PC-3 (cell line): ENCODE measurements around the gene CCDC69. TPM values are rescaled to one million over a fixed set of nuclear protein-coding genes. Genes with fewer than 3 reads are reported as not detected.
A peak's percentile ranks its signal among the peaks of the same experiment; 100 is the strongest.

Source experiments
- ATAC-seq: fragments of 200-7000 bp; cut with Tn5 transposase; 2 replicates; pipeline ENCODE4 v1.9.1; 2020; ENCODE audit warnings: mild to moderate bottlenecking, moderate library complexity
- BruUV-seq: library from RNA; stranded (reverse); fragments of 400-500 nt; replicated peaks from 2 replicates; lab custom pipeline; 2021; lab: Mats Ljungman, UMichigan
- CTCF ChIA-PET: fragments of 300-600 bp; sonication (Branson Sonifier 250); formaldehyde crosslinking; loops from one replicate; lab custom pipeline; 2022; ENCODE audit warnings: antibody characterized with exemption; lab: Charles Lee
- POLR2A ChIA-PET: fragments of 300-600 bp; sonication (Branson Sonifier 250); formaldehyde crosslinking; loops from one replicate; lab custom pipeline; 2022; ENCODE audit warnings: antibody characterized with exemption; ENCODE audit not compliant: unreplicated experiment; lab: Charles Lee
- DNase-seq: peaks from one replicate; pipeline ENCODE4 v3.0.0-alpha.2; 2015
- H2AFZ ChIP-seq: fragments of 300-600 bp; sonication (generic); 2 replicates; pipeline ENCODE4 v1.6.0; 2016; ENCODE audit warnings: antibody characterized with exemption, low read length
- H3F3A ChIP-seq: fragments of 300-600 bp; sonication (generic); one replicate; pipeline ENCODE4 v1.6.0; 2017; ENCODE audit warnings: antibody characterized with exemption, low read length, control low read depth, mild to moderate bottlenecking; ENCODE audit not compliant: unreplicated experiment
- H3K27ac ChIP-seq: fragments of 300-600 bp; sonication (generic); 2 replicates; pipeline ENCODE4 v1.5.1; 2016; ENCODE audit warnings: mild to moderate bottlenecking, low read length
- H3K27me3 ChIP-seq: fragments of 300-600 bp; sonication (generic); 2 replicates; pipeline ENCODE4 v1.6.1; 2016; ENCODE audit warnings: low read length, mixed read lengths
- H3K36me3 ChIP-seq: fragments of 300-600 bp; sonication (generic); 2 replicates; pipeline ENCODE4 v1.6.1; 2016; ENCODE audit warnings: low read depth, mixed run types, low read length, mixed read lengths
- H3K4me1 ChIP-seq: fragments of 300-600 bp; sonication (generic); 2 replicates; pipeline ENCODE4 v1.5.1; 2016; ENCODE audit warnings: low read length; ENCODE audit not compliant: insufficient read depth
- H3K4me2 ChIP-seq: fragments of 300-600 bp; sonication (generic); 2 replicates; pipeline ENCODE4 v1.6.0; 2016; ENCODE audit warnings: low read length
- H3K4me3 ChIP-seq: fragments of 300-600 bp; sonication (generic); 2 replicates; pipeline ENCODE4 v1.5.1; 2016; ENCODE audit warnings: mild to moderate bottlenecking, low read length, mixed read lengths
- H3K79me2 ChIP-seq: fragments of 300-600 bp; sonication (generic); 2 replicates; pipeline ENCODE4 v1.6.1; 2017; ENCODE audit warnings: low read length, mixed read lengths
- H3K9ac ChIP-seq: fragments of 300-600 bp; sonication (generic); 2 replicates; pipeline ENCODE4 v1.6.0; 2016; ENCODE audit warnings: mild to moderate bottlenecking, low read length
- H3K9me2 ChIP-seq: fragments of 300-600 bp; sonication (generic); replicated peaks from 2 replicates; pipeline ENCODE4 v1.6.1; 2016; ENCODE audit warnings: mixed run types, low read length, mixed read lengths
- H3K9me3 ChIP-seq: fragments of 300-600 bp; sonication (generic); 2 replicates; pipeline ENCODE4 v1.6.1; 2016; ENCODE audit warnings: low read length, mixed read lengths
- H4K20me1 ChIP-seq: fragments of 300-600 bp; sonication (generic); 2 replicates; pipeline ENCODE4 v1.6.1; 2016; ENCODE audit warnings: low read length, mixed read lengths
- CTCF ChIP-seq: fragments of 300-600 bp; sonication (generic); conservative IDR thresholded peaks from 2 replicates; pipeline ENCODE4 v1.5.1; 2017; ENCODE audit warnings: antibody characterized with exemption, low read depth, mild to moderate bottlenecking, low read length
- EZH2 ChIP-seq: fragments of 300-600 bp; sonication (generic); IDR thresholded peaks from one replicate; pipeline ENCODE4 v1.6.1; 2017; ENCODE audit warnings: antibody characterized with exemption, mild to moderate bottlenecking, low read length; ENCODE audit not compliant: unreplicated experiment
- EZH2phosphoT487 ChIP-seq: fragments of 300-600 bp; sonication (generic); IDR thresholded peaks from 2 replicates; pipeline ENCODE4 v1.6.1; 2018; ENCODE audit warnings: mild to moderate bottlenecking, antibody characterized with exemption, low read length, borderline replicate concordance
- intact Hi-C: fragments of 100-400 bp; cut with micrococcal nuclease; formaldehyde crosslinking; loops from 2 replicates; pipeline ENCODE4 v1.9.0; 2023
- total RNA-seq: library from RNA; depleted of rRNA; stranded (reverse); fragments of >200 nt; gene quantifications from 2 replicates; pipeline ENCODE4 v1.2.3, GENCODE V29; 2014

The CCDC69 gene
- total RNA-seq, 1 experiment from 2014 or later, result 26.4 TPM

- Histone ChIP-seq H3K79me2 (no peaks in the 10 kb centered on the region), H3K27ac (no peak overlapping the region), H3K9me3 (no peaks in the 10 kb centered on the region), H3K27me3 (no peaks in the 10 kb centered on the region), H3K4me3 (no peak overlapping the region), H3K9me2 (no peaks in the 10 kb centered on the region), H3F3A (no peaks in the 10 kb centered on the region), H3K4me2 (peak overlapping the region; percentile 55), H4K20me1 (no peaks in the 10 kb centered on the region), H3K4me1 (no peaks in the 10 kb centered on the region), H3K36me3 (no peaks in the 10 kb centered on the region), H3K9ac (no peak overlapping the region), H2AFZ (peak overlapping the region; percentile 78)
- intact Hi-C loops, result loop anchor here (1.0 to 5.0 kb wide), 6 partner anchors 39 to 603 kb away; no protein-coding TSS in a partner anchor
- ChIA-PET POLR2A (interaction anchor here (0.7 kb wide), 1 partner anchor 50 kb away, joined by 3 read pairs; no protein-coding TSS in a partner anchor), CTCF (interaction anchor here (0.5 to 1.1 kb wide), 9 partner anchors 39 to 163 kb away, joined by 3 to 25 read pairs (median 4); partner anchors contain the start of genes CCDC69 and GM2A)
- DNase-seq (peak; percentile 90), ATAC-seq (peak; percentile 99)
- peak; percentile 96 for TF ChIP-seq CTCF
- TF ChIP-seq EZH2phosphoT487, result no peak
- no peak for TF ChIP-seq EZH2
- no TSS peak for BruUV-seq
Measured at GRCh38 chr5:151164687-151165392, 59.1 kb downstream of the CCDC69 start.

GRCh38 chr5:151162776-151163175, 61.1 kb downstream of the CCDC69 start:
- Histone ChIP-seq H3F3A (no peaks in the 10 kb centered on the region), H3K27me3 (no peaks in the 10 kb centered on the region), H3K9me2 (no peaks in the 10 kb centered on the region), H4K20me1 (no peaks in the 10 kb centered on the region), H3K9ac (no peak overlapping the region), H3K27ac (no peak overlapping the region), H3K9me3 (no peaks in the 10 kb centered on the region), H3K4me1 (peaks cover 6% of the 10 kb centered on the region), H3K4me2 (no peak overlapping the region), H2AFZ (no peak overlapping the region), H3K4me3 (no peak overlapping the region), H3K36me3 (no peaks in the 10 kb centered on the region), H3K79me2 (no peaks in the 10 kb centered on the region)
- ChIA-PET CTCF (interaction anchor here (0.7 kb wide), 1 partner anchor 87 kb away, joined by 3 read pairs; no protein-coding TSS in a partner anchor), POLR2A (no interaction called here)
- DNase-seq, result no peak
- intact Hi-C loops, result loop anchor here (5.0 kb wide), 2 partner anchors 110 to 600 kb away; no protein-coding TSS in a partner anchor
- BruUV-seq, result no TSS peak
- no peak for ATAC-seq
- TF ChIP-seq EZH2, result no peak
- TF ChIP-seq CTCF, result no peak
- no peak for TF ChIP-seq EZH2phosphoT487
